Type B pancreatic cell (in vitro differentiated cells): ENCODE measurements around the gene TMEM270. TPM values are rescaled to one million over a fixed set of nuclear protein-coding genes. Genes with fewer than 3 reads are reported as not detected.

Experiments used
- DNase-seq: peaks from one replicate; pipeline ENCODE4 v3.0.0; 2021; ENCODE audit warnings: mixed read lengths; ENCODE audit not compliant: unreplicated experiment; ENCODE audit errors: extremely low spot score
- H3K27ac Mint-ChIP-seq: 2 replicates; pipeline ENCODE4 v1.8.0; 2021; ENCODE audit warnings: mild to moderate bottlenecking, mixed read lengths
- H3K27me3 Mint-ChIP-seq: 2 replicates; pipeline ENCODE4 v1.8.0; 2021; ENCODE audit warnings: mixed read lengths
- H3K36me3 Mint-ChIP-seq: 2 replicates; pipeline ENCODE4 v1.8.0; 2021; ENCODE audit warnings: mixed read lengths
- H3K4me1 Mint-ChIP-seq: one replicate; pipeline ENCODE4 v1.8.0; 2021; ENCODE audit warnings: mixed read lengths; ENCODE audit not compliant: unreplicated experiment
- H3K4me3 Mint-ChIP-seq: 2 replicates; pipeline ENCODE4 v1.8.0; 2021; ENCODE audit warnings: mild to moderate bottlenecking, mixed read lengths
- H3K9me3 Mint-ChIP-seq: 2 replicates; pipeline ENCODE4 v1.8.0; 2021; ENCODE audit warnings: mixed read lengths
- CTCF ChIP-seq: fragments of 200-600 bp; sonication (generic); conservative IDR thresholded peaks from 2 replicates; pipeline ENCODE4 v1.5.0; 2021; ENCODE audit warnings: antibody characterized with exemption, mild to moderate bottlenecking
- total RNA-seq: library from RNA; stranded (reverse); gene quantifications from 2 replicates; pipeline ENCODE4 v1.2.1, GENCODE V29; 2021; ENCODE audit warnings: low replicate concordance

Gene TMEM270
- total RNA-seq, 1 donor from 2014 or later = not detected

DNA sequence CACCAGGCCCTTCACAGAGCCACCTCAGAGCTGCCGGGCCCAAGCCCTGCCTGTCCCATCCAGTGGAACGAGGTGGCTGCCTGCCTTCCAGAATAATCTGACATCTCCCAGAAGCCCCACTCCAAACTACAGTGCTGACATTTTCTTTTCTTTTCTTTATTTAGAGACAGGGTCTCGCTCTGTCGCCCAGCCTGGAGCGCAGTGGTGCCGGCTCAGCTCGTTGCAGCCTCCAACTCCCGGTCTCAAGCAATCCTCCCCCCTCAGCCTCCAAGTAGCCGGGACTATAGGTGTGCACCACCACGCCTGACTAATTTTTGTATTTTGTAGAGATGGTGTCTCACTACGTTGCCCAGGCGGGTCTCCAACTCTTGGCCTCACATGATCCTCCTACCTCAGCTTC lies 346 bp downstream of the TMEM270 start:
- Mint-ChIP-seq H3K4me3 (no peak overlapping the region), H3K9me3 (no peaks in the 10 kb centered on the region), H3K4me1 (no peaks in the 10 kb centered on the region), H3K36me3 (no peaks in the 10 kb centered on the region), H3K27ac (no peak overlapping the region), H3K27me3 (peaks cover 16% of the 10 kb centered on the region)
- DNase-seq = no peak
- no peak for TF ChIP-seq CTCF

DNA sequence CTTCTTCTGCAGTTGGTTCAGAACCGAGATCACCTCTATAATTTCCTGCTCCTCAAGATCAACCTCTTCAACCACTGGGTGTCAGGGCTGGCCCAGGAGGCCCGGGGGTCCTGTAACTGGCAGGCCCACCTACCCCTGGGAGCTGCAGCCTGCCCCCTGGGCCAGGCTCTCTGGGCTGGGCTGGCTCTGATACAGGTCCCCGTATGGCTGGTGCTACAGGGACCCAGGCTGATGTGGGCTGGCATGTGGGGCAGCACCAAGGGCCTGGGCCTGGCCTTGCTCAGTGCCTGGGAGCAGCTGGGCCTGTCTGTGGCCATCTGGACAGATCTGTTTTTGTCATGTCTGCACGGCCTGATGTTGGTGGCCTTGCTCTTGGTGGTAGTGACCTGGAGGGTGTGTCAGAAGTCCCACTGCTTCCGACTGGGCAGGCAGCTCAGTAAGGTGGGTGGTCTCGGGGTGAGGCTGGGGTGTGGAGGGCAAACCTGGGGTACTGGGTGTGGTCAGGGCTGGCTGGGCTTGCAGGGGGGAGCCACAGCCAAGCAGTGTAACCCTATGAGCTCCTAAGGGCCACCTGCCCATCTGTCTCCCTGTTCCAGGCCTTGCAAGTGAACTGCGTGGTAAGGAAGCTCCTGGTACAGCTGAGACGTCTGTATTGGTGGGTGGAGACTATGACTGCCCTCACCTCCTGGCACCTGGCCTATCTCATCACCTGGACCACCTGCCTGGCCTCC lies 4.2 kb downstream of the TMEM270 start:
- Mint-ChIP-seq H3K27ac (no peak overlapping the region), H3K4me3 (no peak overlapping the region), H3K9me3 (no peaks in the 10 kb centered on the region), H3K4me1 (peaks cover 3% of the 10 kb centered on the region), H3K27me3 (no peaks in the 10 kb centered on the region), H3K36me3 (no peaks in the 10 kb centered on the region)
- no peak for DNase-seq
- TF ChIP-seq CTCF = no peak

GRCh38 chr7:73865738-73866445 lies 4.9 kb downstream of the TMEM270 start:
- peak; percentile 67 for TF ChIP-seq CTCF
- Mint-ChIP-seq H3K36me3 (no peaks in the 10 kb centered on the region), H3K9me3 (no peaks in the 10 kb centered on the region), H3K4me3 (no peak overlapping the region), H3K4me1 (peaks cover 7% of the 10 kb centered on the region), H3K27me3 (no peaks in the 10 kb centered on the region), H3K27ac (no peak overlapping the region)
- no peak for DNase-seq

- H3K27ac Mint-ChIP-seq = no peak overlapping the region
- H3K9me3 Mint-ChIP-seq = no peaks in the 10 kb centered on the region
- DNase-seq = no peak
- H3K4me3 Mint-ChIP-seq = no peak overlapping the region
- H3K4me1 Mint-ChIP-seq = peaks cover 7% of the 10 kb centered on the region
- no peaks in the 10 kb centered on the region for H3K36me3 Mint-ChIP-seq
- H3K27me3 Mint-ChIP-seq = no peaks in the 10 kb centered on the region
- TF ChIP-seq CTCF = no peak
These were observed 5.4 kb downstream of the TMEM270 start for GRCh38 chr7:73866446-73866767.

GRCh38 chr7:73869011-73869798 lies 8.2 kb downstream of the TMEM270 start:
- no peak for TF ChIP-seq CTCF
- DNase-seq = no peak
- no peaks in the 10 kb centered on the region for H3K27me3 Mint-ChIP-seq
- H3K9me3 Mint-ChIP-seq = no peaks in the 10 kb centered on the region
- no peaks in the 10 kb centered on the region for H3K36me3 Mint-ChIP-seq
- H3K4me3 Mint-ChIP-seq = no peak overlapping the region
- H3K27ac Mint-ChIP-seq = no peak overlapping the region
- peaks cover 7% of the 10 kb centered on the region for H3K4me1 Mint-ChIP-seq
